Fibroblast of skin of left quadriceps (primary cell): ENCODE measurements around the gene MEGF10.

Experiments
- DNase-seq, 2 experiments: peaks; one replicate each; pipeline ENCODE4 v3.0.0-alpha.2; 2013; ENCODE audit warnings: low read depth in 2 of 2

The MEGF10 gene

GRCh38 chr5:127367946-127368465 lies 77.4 kb downstream of the MEGF10 start:
- DNase-seq: no peak

GRCh38 chr5:127369796-127370195 lies 79.2 kb downstream of the MEGF10 start:
- DNase-seq: no peak

- no peak for DNase-seq
Observed at GRCh38 chr5:127370631-127371030, 80.0 kb downstream of the MEGF10 start.

GRCh38 chr5:127373858-127374491 lies 83.4 kb downstream of the MEGF10 start:
- no peak for DNase-seq

DNA sequence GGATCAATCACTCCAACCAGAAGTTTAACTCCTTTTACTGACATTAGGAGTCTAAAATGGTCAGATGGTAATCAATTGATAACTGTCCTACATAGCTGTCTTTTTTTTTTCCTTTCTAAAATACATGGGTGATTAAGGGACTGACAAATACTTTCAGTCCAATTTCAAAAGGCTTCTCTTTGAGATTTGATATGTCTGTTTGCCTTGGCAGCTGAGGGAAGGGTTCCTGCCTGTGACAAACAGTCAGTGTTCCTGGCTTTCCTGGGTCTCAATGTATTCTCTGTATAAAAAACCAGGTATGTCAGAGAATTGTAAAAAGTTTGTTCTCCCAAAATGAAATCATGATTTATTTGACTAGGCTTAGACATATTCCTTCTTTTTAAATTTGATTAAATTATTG lies 84.5 kb downstream of the MEGF10 start:
- no peak for DNase-seq

DNA sequence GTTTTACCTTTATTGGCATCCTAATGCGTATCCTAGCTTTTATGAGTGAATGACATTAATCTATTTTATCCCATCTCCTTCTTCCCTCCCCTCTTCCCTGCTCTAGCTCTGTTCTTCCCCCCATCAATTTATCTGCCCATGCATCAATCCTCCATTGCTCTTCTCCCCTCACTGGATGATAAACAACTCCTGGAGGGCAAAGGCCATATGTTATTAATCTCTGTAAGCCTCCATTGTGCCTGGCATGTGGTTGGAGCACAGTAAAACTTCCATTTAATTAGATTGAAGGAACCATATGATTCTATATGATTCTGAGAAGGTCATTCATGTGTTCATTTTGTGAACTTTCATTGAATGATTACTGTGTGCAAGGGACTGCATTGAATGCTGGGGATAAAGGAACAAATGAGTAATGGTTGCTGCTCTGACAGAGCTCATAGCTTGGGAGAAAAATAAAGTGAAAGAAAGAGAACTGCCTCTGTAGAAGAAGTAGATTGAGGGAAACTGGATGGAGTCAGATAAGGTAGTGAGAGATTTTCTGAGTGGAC lies 85.0 kb downstream of the MEGF10 start:
- no peak for DNase-seq

DNA sequence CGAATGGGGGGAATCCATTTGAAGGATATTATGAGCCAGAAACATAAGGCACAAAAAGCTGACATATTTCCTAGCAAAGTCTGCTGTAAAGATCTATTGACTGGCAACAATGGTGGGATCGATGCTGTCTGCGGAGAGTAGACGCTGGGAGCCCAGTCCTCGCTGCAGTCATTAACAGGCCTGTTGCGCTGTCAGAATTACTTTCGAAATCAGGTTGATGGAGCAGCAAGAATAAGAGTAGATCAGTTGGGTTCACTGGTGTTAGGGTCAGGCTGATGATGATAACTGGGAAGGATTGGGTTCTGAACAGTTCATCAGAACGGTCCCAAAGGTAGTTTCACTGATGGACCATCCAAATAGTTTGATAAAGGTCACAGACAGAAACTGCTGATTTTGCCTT lies 87.1 kb downstream of the MEGF10 start:
- no peak for DNase-seq

- DNase-seq: no peak
Observed at GRCh38 chr5:127385936-127386335, 95.3 kb downstream of the MEGF10 start.

DNA sequence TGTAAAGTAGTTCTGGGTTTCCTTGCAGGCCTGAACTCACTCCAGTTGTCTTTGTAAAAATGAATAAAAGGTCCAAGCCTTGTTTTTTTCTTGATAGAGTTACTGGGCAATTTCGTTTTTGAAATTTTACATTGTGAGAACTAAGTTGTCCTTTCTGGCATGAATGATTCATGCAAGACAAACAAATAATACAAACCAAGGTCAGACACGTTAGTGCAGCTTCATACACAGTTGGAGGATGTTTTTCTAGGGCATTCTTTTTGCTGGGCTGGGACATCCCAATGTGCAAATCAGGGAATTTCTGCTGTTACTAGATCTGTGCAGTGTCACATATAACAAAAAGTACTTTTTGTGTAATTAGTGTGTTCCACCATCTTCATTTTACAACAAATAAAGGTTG lies 96.0 kb downstream of the MEGF10 start:
- no peak for DNase-seq

DNA sequence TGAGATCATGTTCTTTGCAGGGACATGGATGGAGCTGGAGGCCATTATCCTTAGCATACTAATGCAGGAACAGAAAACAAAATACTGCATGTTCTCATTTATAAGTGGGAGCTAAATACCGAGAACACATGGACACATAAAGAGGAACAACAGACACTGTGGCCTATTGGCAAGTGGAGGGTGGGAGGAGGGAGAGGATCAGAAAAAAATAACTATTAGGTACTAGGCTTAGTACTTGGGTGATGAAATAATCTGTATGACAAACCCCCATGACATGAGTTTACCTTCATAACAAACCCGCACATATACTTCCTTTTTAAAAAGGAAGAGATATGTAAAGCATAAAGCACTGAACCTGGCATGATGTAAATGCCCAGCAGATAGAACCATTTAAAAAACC lies 99.0 kb downstream of the MEGF10 start:
- no peak for DNase-seq

DNA sequence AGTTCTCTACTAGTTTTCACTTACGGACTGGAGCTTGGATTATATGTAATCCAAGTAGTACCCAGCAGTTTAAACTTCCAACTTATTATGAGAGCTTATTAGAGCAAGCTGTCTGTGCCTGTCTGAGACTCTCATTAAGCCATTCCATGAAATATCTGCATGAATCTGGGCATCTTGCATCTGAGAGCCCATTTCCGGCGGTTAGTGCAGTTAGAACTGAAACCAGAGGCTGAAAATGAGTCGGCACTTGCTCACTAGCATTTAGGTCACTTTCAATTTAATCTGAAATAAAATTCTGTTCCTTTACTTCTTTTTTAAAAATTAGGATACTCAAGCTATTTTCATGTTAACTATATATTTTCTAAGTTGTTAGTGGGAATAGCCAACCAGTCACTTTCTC lies 102.2 kb downstream of the MEGF10 start:
- no peak for DNase-seq

DNA sequence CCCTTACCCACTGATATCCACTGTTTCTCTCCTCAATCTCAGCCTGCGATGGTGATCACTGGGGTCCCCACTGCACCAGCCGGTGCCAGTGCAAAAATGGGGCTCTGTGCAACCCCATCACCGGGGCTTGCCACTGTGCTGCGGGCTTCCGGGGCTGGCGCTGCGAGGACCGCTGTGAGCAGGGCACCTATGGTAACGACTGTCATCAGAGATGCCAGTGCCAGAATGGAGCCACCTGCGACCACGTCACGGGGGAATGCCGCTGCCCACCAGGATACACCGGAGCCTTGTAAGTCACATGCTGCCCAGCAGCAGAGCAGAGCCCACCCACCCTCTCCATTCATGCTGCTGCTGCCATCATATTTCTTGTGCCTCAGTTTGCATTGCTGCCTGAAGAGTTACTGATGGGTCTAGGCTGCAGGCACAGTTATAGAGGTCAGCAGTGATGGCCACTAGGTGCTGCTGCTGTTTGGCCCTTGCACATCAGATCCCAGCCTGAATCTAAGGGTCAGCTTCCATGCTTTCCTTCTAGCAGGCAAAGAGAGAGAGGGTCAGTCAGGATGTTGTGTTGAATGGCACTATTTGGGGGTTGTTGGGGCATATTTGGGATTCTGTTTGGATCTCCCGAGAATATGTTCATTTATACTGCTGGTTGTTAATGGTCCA lies 106.0 kb downstream of the MEGF10 start:
- no peak for DNase-seq

DNA sequence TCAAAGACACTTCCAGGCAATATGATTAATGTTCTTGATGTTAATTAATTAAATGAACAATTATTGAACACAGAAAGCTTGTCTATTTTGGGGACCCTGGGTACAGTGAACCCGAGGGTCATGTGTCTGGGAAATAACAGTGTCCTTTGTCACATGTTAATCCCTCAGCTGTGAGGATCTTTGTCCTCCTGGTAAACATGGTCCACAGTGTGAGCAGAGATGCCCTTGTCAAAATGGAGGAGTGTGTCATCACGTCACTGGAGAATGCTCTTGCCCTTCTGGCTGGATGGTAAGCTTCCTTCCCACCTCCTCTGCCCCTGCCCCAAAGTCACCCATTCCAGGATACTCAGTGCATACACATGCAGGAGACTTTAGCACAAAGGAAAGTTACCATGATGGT lies 107.9 kb downstream of the MEGF10 start:
- no peak for DNase-seq

DNA sequence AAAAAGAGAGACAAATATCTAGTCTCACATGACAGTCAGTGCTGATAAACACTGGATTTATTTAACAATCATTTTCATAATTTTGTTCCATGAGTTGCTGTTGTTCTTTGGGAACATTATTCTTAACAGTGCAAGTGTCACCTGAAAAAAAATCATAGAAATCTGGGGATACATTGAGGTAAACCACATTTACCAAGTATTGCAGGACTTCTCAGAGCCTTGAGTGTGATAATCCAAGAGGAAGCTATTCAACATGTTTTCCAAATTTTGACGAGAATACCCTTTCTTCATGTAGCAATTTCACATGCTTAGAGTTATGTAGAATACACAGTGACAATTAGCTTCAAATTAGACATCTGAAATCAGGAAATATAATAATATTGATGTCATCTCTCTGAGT lies 108.5 kb downstream of the MEGF10 start:
- no peak for DNase-seq

- DNase-seq: no peak
Observed at GRCh38 chr5:127400539-127400938, 109.9 kb downstream of the MEGF10 start.

- DNase-seq: no peak
Observed at GRCh38 chr5:127400946-127401670, 110.5 kb downstream of the MEGF10 start.

DNA sequence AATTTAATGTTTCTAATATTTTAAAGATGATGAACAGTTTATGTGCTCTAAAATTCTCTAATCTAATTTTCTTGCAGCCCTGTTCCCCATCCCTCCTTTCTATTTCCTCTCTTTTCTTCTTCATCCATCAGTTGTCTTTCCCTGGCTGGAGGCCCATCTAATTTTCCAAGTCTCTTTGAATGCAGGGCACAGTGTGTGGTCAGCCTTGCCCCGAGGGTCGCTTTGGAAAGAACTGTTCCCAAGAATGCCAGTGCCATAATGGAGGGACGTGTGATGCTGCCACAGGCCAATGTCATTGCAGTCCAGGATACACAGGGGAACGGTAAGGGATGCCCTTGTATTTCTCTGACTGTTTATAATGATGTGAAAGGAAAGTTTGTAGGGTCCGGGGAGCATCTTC lies 111.8 kb downstream of the MEGF10 start:
- no peak for DNase-seq

- no peak for DNase-seq
Observed at GRCh38 chr5:127404190-127404589, 113.6 kb downstream of the MEGF10 start.

DNA sequence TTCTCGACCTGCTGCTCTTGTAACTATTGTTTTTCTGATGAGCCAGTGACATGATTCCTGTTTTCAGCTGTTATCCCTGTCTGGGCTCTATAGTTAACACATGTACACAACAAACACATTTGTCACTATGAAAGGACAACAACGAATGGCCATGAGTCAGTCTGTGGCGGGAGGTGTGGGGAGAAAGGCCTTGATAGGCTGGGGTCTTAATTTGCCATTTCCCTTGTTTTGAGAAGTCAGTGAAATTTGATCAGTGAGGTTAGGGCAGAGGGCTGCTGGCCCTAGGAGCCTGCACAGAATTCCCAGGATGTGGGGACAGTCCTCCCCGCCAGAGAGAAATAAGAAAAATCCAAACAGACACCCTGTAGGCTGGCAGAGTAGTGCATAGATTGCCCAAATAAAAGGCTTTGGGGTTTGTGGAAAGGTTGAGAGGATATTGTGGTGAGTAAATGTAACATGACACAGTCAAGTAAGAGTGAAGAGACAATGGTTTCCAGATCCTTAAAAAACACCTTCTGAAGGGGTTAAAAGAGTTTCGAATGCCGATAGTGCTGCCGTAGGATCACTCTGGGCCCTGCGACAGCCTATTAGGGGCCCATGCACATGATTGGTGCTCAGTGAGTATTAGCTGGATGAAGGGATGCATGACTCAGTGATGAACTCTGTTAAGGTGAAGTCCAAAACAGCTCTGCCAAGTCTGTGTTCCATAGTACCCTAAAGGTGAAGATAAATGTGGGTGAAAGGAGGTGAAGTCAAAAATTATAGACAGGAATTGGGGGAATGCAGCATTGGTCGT lies 115.9 kb downstream of the MEGF10 start:
- DNase-seq: no peak

GRCh38 chr5:127409246-127409917 lies 118.8 kb downstream of the MEGF10 start:
- no peak for DNase-seq
